ENCODE measurements around the gene ZNF784. TPM values are rescaled to one million over a fixed set of nuclear protein-coding genes. Genes with fewer than 3 reads are reported as not detected.

ZNF784 gene
- total and polyA plus RNA-seq, 2 of the 13 experiments (the other 11 are each of a cell fraction or from before 2014, with no cell fraction given) = 4.1 to 4.2 TPM

- no peak for TF ChIP-seq KDM5B (CRISPR knock-in tag; IDR thresholded peaks at IDR 0.05; ENCODE audit: borderline replicate concordance)
- no peak for TF ChIP-seq ZNF282 (IDR thresholded peaks at IDR 0.05; ENCODE audit: partially characterized antibody)
- no peak for TF ChIP-seq MAZ (IDR thresholded peaks at IDR 0.05; ENCODE audit: borderline replicate concordance, low read depth, low read length)
- TF ChIP-seq MAZ (CRISPR knock-in tag; IDR thresholded peaks at IDR 0.05; ENCODE audit: low read depth) = no peak
- TF ChIP-seq, protein P1, sequence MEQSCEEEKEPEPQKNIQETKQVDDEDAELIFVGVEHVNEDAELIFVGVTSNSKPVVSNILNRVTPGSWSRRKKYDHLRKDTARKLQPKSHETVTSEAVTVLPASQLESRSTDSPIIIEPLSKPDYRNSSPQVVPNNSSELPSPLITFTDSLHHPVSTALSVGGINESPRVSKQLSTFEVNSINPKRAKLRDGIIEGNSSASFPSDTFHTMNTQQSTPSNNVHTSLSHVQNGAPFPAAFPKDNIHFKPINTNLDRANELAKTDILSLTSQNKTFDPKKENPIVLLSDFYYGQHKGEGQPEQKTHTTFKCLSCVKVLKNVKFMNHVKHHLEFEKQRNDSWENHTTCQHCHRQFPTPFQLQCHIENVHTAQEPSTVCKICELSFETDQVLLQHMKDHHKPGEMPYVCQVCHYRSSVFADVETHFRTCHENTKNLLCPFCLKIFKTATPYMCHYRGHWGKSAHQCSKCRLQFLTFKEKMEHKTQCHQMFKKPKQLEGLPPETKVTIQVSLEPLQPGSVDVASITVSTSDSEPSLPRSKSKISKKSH (CRISPR knock-in tag; IDR thresholded peaks at IDR 0.05; ENCODE audit: borderline replicate concordance) = peak; percentile 13; the same call in 1 of the 2 replicates
- no peak for TF ChIP-seq HDAC1 (CRISPR knock-in tag; IDR thresholded peaks at IDR 0.05)
- no peak for TF ChIP-seq CBX2 (IDR thresholded peaks at IDR 0.05; ENCODE audit: low read depth, low read length)
- TF ChIP-seq CBX2 (CRISPR knock-in tag; IDR thresholded peaks at IDR 0.05; ENCODE audit: low read depth) = no peak
- peak; percentile 75; the same call in 1 of the 2 replicates for TF ChIP-seq ZNF20 (CRISPR knock-in tag; IDR thresholded peaks at IDR 0.05)
- no peak for TF ChIP-seq ZNF3 (CRISPR knock-in tag; IDR thresholded peaks at IDR 0.05)
- no peak for TF ChIP-seq AKAP8 (CRISPR knock-in tag; IDR thresholded peaks at IDR 0.05)
- TF ChIP-seq, protein P2, sequence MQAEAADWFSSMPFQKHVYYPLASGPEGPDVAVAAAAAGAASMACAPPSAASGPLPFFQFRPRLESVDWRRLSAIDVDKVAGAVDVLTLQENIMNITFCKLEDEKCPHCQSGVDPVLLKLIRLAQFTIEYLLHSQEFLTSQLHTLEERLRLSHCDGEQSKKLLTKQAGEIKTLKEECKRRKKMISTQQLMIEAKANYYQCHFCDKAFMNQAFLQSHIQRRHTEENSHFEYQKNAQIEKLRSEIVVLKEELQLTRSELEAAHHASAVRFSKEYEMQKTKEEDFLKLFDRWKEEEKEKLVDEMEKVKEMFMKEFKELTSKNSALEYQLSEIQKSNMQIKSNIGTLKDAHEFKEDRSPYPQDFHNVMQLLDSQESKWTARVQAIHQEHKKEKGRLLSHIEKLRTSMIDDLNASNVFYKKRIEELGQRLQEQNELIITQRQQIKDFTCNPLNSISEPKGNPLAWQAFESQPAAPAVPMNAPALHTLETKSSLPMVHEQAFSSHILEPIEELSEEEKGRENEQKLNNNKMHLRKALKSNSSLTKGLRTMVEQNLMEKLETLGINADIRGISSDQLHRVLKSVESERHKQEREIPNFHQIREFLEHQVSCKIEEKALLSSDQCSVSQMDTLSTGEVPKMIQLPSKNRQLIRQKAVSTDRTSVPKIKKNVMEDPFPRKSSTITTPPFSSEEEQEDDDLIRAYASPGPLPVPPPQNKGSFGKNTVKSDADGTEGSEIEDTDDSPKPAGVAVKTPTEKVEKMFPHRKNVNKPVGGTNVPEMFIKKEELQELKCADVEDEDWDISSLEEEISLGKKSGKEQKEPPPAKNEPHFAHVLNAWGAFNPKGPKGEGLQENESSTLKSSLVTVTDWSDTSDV (CRISPR knock-in tag; IDR thresholded peaks at IDR 0.05) = no peak; the same call in 1 of the 2 replicates
- no peak for TF ChIP-seq CENPT (CRISPR knock-in tag; IDR thresholded peaks at IDR 0.05; ENCODE audit: low read depth)
- no peak for TF ChIP-seq ZNF280D (CRISPR knock-in tag; IDR thresholded peaks at IDR 0.05)
- peak; percentile 92 for TF ChIP-seq ZBTB33 (CRISPR knock-in tag; IDR thresholded peaks at IDR 0.05)
- no peak for TF ChIP-seq ZNF547 (CRISPR knock-in tag; IDR thresholded peaks at IDR 0.05)
- no peak for TF ChIP-seq SALL1 (CRISPR knock-in tag; IDR thresholded peaks at IDR 0.05)
- TF ChIP-seq LCORL (IDR thresholded peaks at IDR 0.05) = no peak
- peak; percentile 54; the same call in 1 of the 2 replicates for TF ChIP-seq LCORL (CRISPR knock-in tag; IDR thresholded peaks at IDR 0.05)
- no peak for TF ChIP-seq ZNF83 (CRISPR knock-in tag; IDR thresholded peaks at IDR 0.05; ENCODE audit: borderline replicate concordance)
- TF ChIP-seq BORCS8-MEF2B (CRISPR knock-in tag; IDR thresholded peaks at IDR 0.05) = 0 out of 2 replicates have a peak, but pooled peaks have one; percentile 11
- 0 out of 2 replicates have a peak, but pooled peaks have one; percentile 34 for TF ChIP-seq HES4 (CRISPR knock-in tag; IDR thresholded peaks at IDR 0.05; ENCODE audit: borderline replicate concordance)
Measured at GRCh38 chr19:55640043-55640576, 15.7 kb upstream of the ZNF784 start (continued).

Measured in HepG2 (cell line).